Keratinocyte (primary cell): ENCODE results near the gene TRIM67.

Experiments
- CTCF ChIP-seq, 3 experiments: IDR thresholded peaks in 1 of 3; conservative IDR thresholded peaks in 1 of 3; optimal IDR thresholded peaks in 1 of 3; 2 replicates in 2 of 3; 3 replicates in 1 of 3; pipeline versions ENCODE3 to v1.5.1; 2011; ENCODE audit warnings: low read length in 3 of 3, mild to moderate bottlenecking in 3 of 3, moderate library complexity in 2 of 3, control low read depth in 1 of 3, inconsistent platforms in 1 of 3; ENCODE audit not compliant: insufficient read depth in 2 of 3; ENCODE audit errors: extremely low read depth in 1 of 3
- EZH2 ChIP-seq: IDR thresholded peaks from one replicate; pipeline ENCODE4 v1.6.1; 2012; ENCODE audit warnings: inconsistent platforms, mild to moderate bottlenecking, low read length, moderate library complexity

- TF ChIP-seq CTCF (optimal IDR thresholded peaks at IDR 0.05 in 1 of 3, IDR thresholded peaks at IDR 0.05 in 1 of 3, conservative IDR thresholded peaks at IDR 0.05 in 1 of 3; ENCODE audit: extremely low read depth in 1 of 3, insufficient read depth in 2 of 3, low read length in 3 of 3) (no peak), EZH2 (no peak)
Measured at GRCh38 chr1:231125972-231126580, 35.8 kb upstream of the TRIM67 start.
